ENCODE results near the gene GTPBP10. TPM values are rescaled to one million over a fixed set of nuclear protein-coding genes. Genes with fewer than 3 reads are reported as not detected.

GTPBP10 gene
- total RNA-seq, 2 experiments from 2014 or later = 11.8 to 13.7 TPM

DNA sequence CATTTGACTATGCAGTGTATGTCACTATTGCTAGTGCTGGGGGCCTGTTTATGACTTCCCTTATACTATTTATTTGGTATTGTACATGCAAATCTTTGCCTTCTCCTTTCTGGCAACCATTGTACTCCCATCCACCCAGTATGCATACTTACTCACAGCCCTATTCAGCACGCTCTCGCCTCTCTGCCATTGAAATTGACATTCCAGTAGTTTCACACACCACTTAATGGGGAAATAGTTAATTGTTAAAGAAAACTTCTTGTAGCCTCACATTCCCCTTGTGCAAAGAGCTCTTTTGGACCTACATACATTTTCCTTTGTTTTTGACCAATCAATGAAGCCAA, 66.6 kb downstream of the GTPBP10 start:
- ATAC-seq (ENCODE audit: poor library complexity) (no peak), DNase-seq (no peak)
- TF ChIP-seq, protein P1, sequence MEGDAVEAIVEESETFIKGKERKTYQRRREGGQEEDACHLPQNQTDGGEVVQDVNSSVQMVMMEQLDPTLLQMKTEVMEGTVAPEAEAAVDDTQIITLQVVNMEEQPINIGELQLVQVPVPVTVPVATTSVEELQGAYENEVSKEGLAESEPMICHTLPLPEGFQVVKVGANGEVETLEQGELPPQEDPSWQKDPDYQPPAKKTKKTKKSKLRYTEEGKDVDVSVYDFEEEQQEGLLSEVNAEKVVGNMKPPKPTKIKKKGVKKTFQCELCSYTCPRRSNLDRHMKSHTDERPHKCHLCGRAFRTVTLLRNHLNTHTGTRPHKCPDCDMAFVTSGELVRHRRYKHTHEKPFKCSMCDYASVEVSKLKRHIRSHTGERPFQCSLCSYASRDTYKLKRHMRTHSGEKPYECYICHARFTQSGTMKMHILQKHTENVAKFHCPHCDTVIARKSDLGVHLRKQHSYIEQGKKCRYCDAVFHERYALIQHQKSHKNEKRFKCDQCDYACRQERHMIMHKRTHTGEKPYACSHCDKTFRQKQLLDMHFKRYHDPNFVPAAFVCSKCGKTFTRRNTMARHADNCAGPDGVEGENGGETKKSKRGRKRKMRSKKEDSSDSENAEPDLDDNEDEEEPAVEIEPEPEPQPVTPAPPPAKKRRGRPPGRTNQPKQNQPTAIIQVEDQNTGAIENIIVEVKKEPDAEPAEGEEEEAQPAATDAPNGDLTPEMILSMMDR (IDR thresholded peaks at IDR 0.05) = no peak
- intact Hi-C loops (cut with DNase I, micrococcal nuclease) = no loop called here
- Mint-ChIP-seq H3K27ac (no peak overlapping the region), H3K9me3 (no peaks in the 10 kb centered on the region), H3K27me3 (no peaks in the 10 kb centered on the region), H3K36me3 (ENCODE audit: low read depth) (no peaks in the 10 kb centered on the region), H3K4me1 (ENCODE audit: low read depth) (no peaks in the 10 kb centered on the region), H3K4me3 (no peak overlapping the region)
- H3K36me3 ChIP-seq (ENCODE audit: insufficient read depth, low read length) = no peaks in the 10 kb centered on the region
- no peaks in the 10 kb centered on the region for H3K9me3 ChIP-seq (ENCODE audit: control insufficient read depth in 1 of 2, insufficient read depth in 1 of 2, low read length in 2 of 2)
- H3K4me3 ChIP-seq (ENCODE audit: low read length) = no peak overlapping the region
- no peaks in the 10 kb centered on the region for H3K27me3 ChIP-seq (ENCODE audit: control insufficient read depth in 1 of 2, insufficient read depth in 2 of 2, low read length in 2 of 2)
- ChIA-PET CTCF (no interaction called here), POLR2A (no interaction called here)
- no peaks in the 10 kb centered on the region for H3K4me1 ChIP-seq (ENCODE audit: insufficient read depth, low read length)
- no peak overlapping the region for H3K27ac ChIP-seq (ENCODE audit: low read depth in 1 of 2, low read length in 2 of 2)

DNA sequence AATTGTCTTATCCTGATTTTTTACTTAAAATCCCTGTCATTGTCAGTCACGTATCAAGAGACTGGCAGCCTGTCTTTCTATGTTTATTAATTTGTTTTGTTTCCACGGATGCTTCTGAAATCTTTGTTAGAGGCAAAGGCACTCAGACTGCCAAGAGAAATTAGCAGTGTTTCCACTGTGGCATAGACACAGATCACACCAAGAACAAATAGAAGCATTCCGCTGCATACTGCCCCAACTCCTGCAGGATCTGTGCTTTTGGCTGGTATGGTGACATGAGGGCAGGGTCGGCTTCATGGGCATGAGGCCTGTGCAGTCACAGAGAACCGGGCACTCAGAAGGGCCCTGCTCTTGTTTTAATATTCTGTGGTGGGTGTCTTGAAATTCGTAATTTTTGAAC, 75.1 kb downstream of the GTPBP10 start:
- DNase-seq (no peak), ATAC-seq (ENCODE audit: poor library complexity) (no peak)
- CTCF ChIA-PET = no interaction called here
- H3K27ac ChIP-seq (ENCODE audit: low read depth in 1 of 2, low read length in 2 of 2) = no peak overlapping the region
- TF ChIP-seq, protein P1 (IDR thresholded peaks at IDR 0.05) = no peak
- Mint-ChIP-seq H3K36me3 (ENCODE audit: low read depth) (no peaks in the 10 kb centered on the region), H3K9me3 (no peaks in the 10 kb centered on the region), H3K4me3 (no peak overlapping the region), H3K27me3 (no peaks in the 10 kb centered on the region), H3K4me1 (ENCODE audit: low read depth) (no peaks in the 10 kb centered on the region), H3K27ac (no peak overlapping the region)
- H3K4me1 ChIP-seq (ENCODE audit: insufficient read depth, low read length) = no peaks in the 10 kb centered on the region
- no peak overlapping the region for H3K4me3 ChIP-seq (ENCODE audit: low read length)
- no peaks in the 10 kb centered on the region for H3K9me3 ChIP-seq (ENCODE audit: control insufficient read depth in 1 of 2, insufficient read depth in 1 of 2, low read length in 2 of 2)
- intact Hi-C loops (cut with DNase I, micrococcal nuclease) = no loop called here
- POLR2A ChIA-PET = no interaction called here
- no peaks in the 10 kb centered on the region for H3K36me3 ChIP-seq (ENCODE audit: insufficient read depth, low read length)
- no peaks in the 10 kb centered on the region for H3K27me3 ChIP-seq (ENCODE audit: control insufficient read depth in 1 of 2, insufficient read depth in 2 of 2, low read length in 2 of 2)

DNA sequence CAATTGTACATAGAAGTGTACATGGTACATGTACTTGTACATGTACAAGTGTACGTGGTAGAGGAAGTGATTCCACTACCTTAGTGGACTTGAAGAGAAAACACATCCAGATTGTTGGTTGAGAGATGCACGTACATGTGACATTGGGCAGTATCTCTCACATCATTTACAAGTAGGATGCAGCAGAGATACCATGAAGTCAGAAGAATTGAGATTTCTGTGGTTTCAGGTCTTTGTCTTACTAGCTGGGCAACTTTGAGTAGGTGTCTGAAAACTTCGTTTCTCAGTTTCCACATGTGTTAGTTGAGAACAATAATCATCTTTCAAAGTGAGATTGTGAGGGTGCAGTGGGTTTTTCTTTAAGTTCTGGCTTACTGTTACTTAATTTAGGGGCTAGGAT, 78.2 kb downstream of the GTPBP10 start:
- ChIA-PET POLR2A (no interaction called here), CTCF (interaction anchor here (1.6 kb wide), 1 partner anchor 112 kb away, joined by 3 read pairs; no protein-coding TSS in a partner anchor)
- ATAC-seq (ENCODE audit: poor library complexity) = no peak
- Mint-ChIP-seq H3K27ac (no peak overlapping the region), H3K4me1 (ENCODE audit: low read depth) (no peaks in the 10 kb centered on the region), H3K4me3 (no peak overlapping the region), H3K27me3 (peaks cover 6% of the 10 kb centered on the region), H3K9me3 (no peaks in the 10 kb centered on the region), H3K36me3 (ENCODE audit: low read depth) (no peaks in the 10 kb centered on the region)
- no peak for DNase-seq
- no peaks in the 10 kb centered on the region for H3K9me3 ChIP-seq (ENCODE audit: control insufficient read depth in 1 of 2, insufficient read depth in 1 of 2, low read length in 2 of 2)
- no peak overlapping the region for H3K4me3 ChIP-seq (ENCODE audit: low read length)
- H3K27ac ChIP-seq (ENCODE audit: low read depth in 1 of 2, low read length in 2 of 2) = no peak overlapping the region
- H3K27me3 ChIP-seq (ENCODE audit: control insufficient read depth in 1 of 2, insufficient read depth in 2 of 2, low read length in 2 of 2) = no peaks in the 10 kb centered on the region
- TF ChIP-seq, protein P1 (IDR thresholded peaks at IDR 0.05) = no peak
- no peaks in the 10 kb centered on the region for H3K36me3 ChIP-seq (ENCODE audit: insufficient read depth, low read length)
- intact Hi-C loops (cut with DNase I, micrococcal nuclease) = loop anchor here in 1 of 2 experiments (5.0 kb wide), 2 partner anchors 112 to 1877 kb away; no protein-coding TSS in a partner anchor
- no peaks in the 10 kb centered on the region for H3K4me1 ChIP-seq (ENCODE audit: insufficient read depth, low read length)

Data from CD4-positive, alpha-beta T cell (primary cell).